Measurements from ENCODE around the gene ANKMY2.
A peak's percentile ranks its signal among the peaks of the same experiment; 100 is the strongest.

The ANKMY2 gene

DNA sequence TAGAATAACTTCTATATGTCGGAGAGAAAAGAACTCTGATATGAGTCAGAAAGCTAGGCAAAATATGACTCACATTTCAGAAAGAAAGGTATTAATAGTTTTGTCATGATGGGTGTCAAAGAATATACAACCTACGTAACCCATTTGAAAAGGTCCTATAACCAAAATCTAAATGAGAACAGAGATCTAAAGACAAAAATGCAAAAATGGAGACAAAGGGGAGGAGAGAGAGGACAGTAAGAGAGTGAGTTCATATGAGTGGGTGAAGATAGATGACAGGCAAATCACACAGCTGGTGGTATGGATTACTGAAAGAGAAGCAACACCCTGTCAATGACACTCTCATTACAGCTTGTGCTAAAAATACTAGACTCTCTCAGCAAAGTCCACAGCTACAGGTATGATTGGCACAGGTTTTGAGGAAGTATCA, 25.6 kb downstream of the ANKMY2 start:
- Histone ChIP-seq H3K23ac (ENCODE audit: low read length in 2 of 2) (no peak overlapping the region), H2AK5ac (ENCODE audit: low read length, severe bottlenecking) (no peak overlapping the region), H3K4me2 (ENCODE audit: low read length, poor library complexity, severe bottlenecking) (no peak overlapping the region), H3K4me3 (ENCODE audit: insufficient read depth in 1 of 2, low read depth in 1 of 2, low read length in 2 of 2) (no peak overlapping the region), H2AFZ (ENCODE audit: low read depth, low read length) (no peak overlapping the region), H2BK12ac (ENCODE audit: low read length in 2 of 2) (no peak overlapping the region), H2BK15ac (ENCODE audit: low read depth, poor library complexity, severe bottlenecking) (no peak overlapping the region), H4K8ac (ENCODE audit: low read length) (no peak overlapping the region), H3K79me1 (replicated peaks; ENCODE audit: low read length, poor library complexity, severe bottlenecking) (peaks cover 7% of the 10 kb centered on the region), H3K18ac (ENCODE audit: low read depth in 1 of 2, low read length in 2 of 2) (no peak overlapping the region), H3K9me3 (ENCODE audit: control insufficient read depth, low read length) (peaks cover 8% of the 10 kb centered on the region), H3K4ac (ENCODE audit: low read depth in 1 of 2, low read length in 2 of 2) (no peak overlapping the region), H3K36me3 (ENCODE audit: control insufficient read depth in 1 of 2, insufficient read depth in 2 of 2, low read depth in 1 of 2, low read length in 2 of 2) (peaks cover 20 to 83% of the 10 kb centered on the region in 2 experiments), H4K91ac (ENCODE audit: low read length) (no peak overlapping the region), H3K14ac (ENCODE audit: low read length in 2 of 2) (no peak overlapping the region), H3K27ac (ENCODE audit: low read length, poor library complexity, severe bottlenecking) (no peak overlapping the region), H3K9ac (ENCODE audit: low read length) (no peak overlapping the region), H2BK120ac (ENCODE audit: low read depth, low read length) (no peak overlapping the region), H3K4me1 (ENCODE audit: control insufficient read depth, insufficient read depth, low read depth, low read length) (no peaks in the 10 kb centered on the region), H3K27me3 (ENCODE audit: control insufficient read depth in 1 of 2, insufficient read depth in 1 of 2, low read length in 2 of 2) (no peaks in the 10 kb centered on the region), H2BK5ac (ENCODE audit: low read depth, low read length, poor library complexity, severe bottlenecking) (no peak overlapping the region)
- no peak for DNase-seq
- WGBS, result no CpG with 5 or more reads among the region's 2 CpGs

DNA sequence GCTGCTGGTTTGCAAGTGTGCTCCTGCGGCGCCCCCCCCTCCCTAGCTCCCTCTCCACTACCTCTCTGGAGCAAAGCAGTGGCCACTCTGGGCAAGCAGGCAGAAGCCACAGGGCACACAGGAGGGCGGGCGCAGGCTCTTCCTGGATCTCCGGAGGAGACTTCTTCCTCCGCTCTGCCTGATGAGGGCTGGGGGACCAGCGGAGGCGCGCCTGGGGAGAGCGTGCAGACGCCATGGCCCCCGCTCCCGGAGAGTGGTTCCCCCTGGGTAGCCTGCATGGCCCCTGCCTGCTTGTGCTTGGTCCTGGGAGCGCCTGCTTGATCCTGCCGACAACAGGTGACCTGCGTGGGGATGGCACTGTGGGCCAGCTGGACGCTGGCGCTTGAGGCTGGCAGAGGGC, 29.0 kb downstream of the ANKMY2 start:
- no peak overlapping the region for H4K91ac ChIP-seq (ENCODE audit: low read length)
- no peak overlapping the region for H2BK120ac ChIP-seq (ENCODE audit: low read depth, low read length)
- DNase-seq, result no peak

DNA sequence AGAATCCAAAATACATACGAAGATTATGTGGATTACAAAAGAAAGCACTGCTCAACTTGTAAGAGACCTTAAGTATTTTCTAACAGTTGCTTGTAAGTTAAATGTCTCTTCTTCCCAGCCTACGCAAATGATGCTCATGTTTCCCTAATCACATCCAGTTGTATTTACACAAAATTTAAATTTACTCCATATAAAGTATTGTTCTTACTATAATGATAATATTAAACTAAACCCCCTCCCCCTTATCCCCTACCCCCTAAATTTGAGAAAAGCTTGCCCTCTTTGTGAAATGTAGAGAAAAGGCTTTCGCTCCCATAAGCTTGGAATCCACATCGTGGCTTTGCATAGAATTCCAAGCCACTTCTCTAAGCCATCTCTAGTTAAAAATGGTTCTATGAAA, 29.4 kb downstream of the ANKMY2 start:
- Histone ChIP-seq H2BK12ac (ENCODE audit: low read length in 2 of 2) (no peak overlapping the region), H3K4me2 (ENCODE audit: low read length, poor library complexity, severe bottlenecking) (no peak overlapping the region), H4K91ac (ENCODE audit: low read length) (no peak overlapping the region), H3K4me1 (ENCODE audit: control insufficient read depth, insufficient read depth, low read depth, low read length) (no peaks in the 10 kb centered on the region), H3K4me3 (ENCODE audit: insufficient read depth in 1 of 2, low read depth in 1 of 2, low read length in 2 of 2) (no peak overlapping the region), H4K8ac (ENCODE audit: low read length) (no peak overlapping the region), H3K27me3 (ENCODE audit: control insufficient read depth in 1 of 2, insufficient read depth in 1 of 2, low read length in 2 of 2) (no peaks in the 10 kb centered on the region), H3K4ac (ENCODE audit: low read depth in 1 of 2, low read length in 2 of 2) (no peak overlapping the region), H2AK5ac (ENCODE audit: low read length, severe bottlenecking) (no peak overlapping the region), H3K9me3 (ENCODE audit: control insufficient read depth, low read length) (peaks cover 8% of the 10 kb centered on the region), H3K23ac (ENCODE audit: low read length in 2 of 2) (no peak overlapping the region), H3K36me3 (ENCODE audit: control insufficient read depth in 1 of 2, insufficient read depth in 2 of 2, low read depth in 1 of 2, low read length in 2 of 2) (peaks cover 17 to 80% of the 10 kb centered on the region in 2 experiments), H3K9ac (ENCODE audit: low read length) (no peak overlapping the region), H2BK120ac (ENCODE audit: low read depth, low read length) (no peak overlapping the region), H3K14ac (ENCODE audit: low read length in 2 of 2) (no peak overlapping the region), H3K18ac (ENCODE audit: low read depth in 1 of 2, low read length in 2 of 2) (no peak overlapping the region), H2BK15ac (ENCODE audit: low read depth, poor library complexity, severe bottlenecking) (no peak overlapping the region), H2BK5ac (ENCODE audit: low read depth, low read length, poor library complexity, severe bottlenecking) (no peak overlapping the region), H2AFZ (ENCODE audit: low read depth, low read length) (no peak overlapping the region), H3K79me1 (replicated peaks; ENCODE audit: low read length, poor library complexity, severe bottlenecking) (peaks cover 7% of the 10 kb centered on the region), H3K27ac (ENCODE audit: low read length, poor library complexity, severe bottlenecking) (no peak overlapping the region)
- DNase-seq, result no peak
- 97% methylated on average over 3 of the region's 4 CpGs for WGBS

More for the DNA sequence above, 29.0 kb downstream of the ANKMY2 start:
- H3K23ac ChIP-seq (ENCODE audit: low read length in 2 of 2), result peak overlapping the region in 1 of 2 experiments; percentile 56
- no peaks in the 10 kb centered on the region for H3K4me1 ChIP-seq (ENCODE audit: control insufficient read depth, insufficient read depth, low read depth, low read length)
- no peak overlapping the region for H2BK15ac ChIP-seq (ENCODE audit: low read depth, poor library complexity, severe bottlenecking)
- peaks cover 8% of the 10 kb centered on the region for H3K9me3 ChIP-seq (ENCODE audit: control insufficient read depth, low read length)
- H2AK5ac ChIP-seq (ENCODE audit: low read length, severe bottlenecking), result no peak overlapping the region
- H3K14ac ChIP-seq (ENCODE audit: low read length in 2 of 2), result no peak overlapping the region
- H3K9ac ChIP-seq (ENCODE audit: low read length), result no peak overlapping the region
- no peak overlapping the region for H3K4ac ChIP-seq (ENCODE audit: low read depth in 1 of 2, low read length in 2 of 2)
- H2BK5ac ChIP-seq (ENCODE audit: low read depth, low read length, poor library complexity, severe bottlenecking), result no peak overlapping the region
- no peak overlapping the region for H2BK12ac ChIP-seq (ENCODE audit: low read length in 2 of 2)
- peaks cover 17 to 82% of the 10 kb centered on the region in 2 experiments for H3K36me3 ChIP-seq (ENCODE audit: control insufficient read depth in 1 of 2, insufficient read depth in 2 of 2, low read depth in 1 of 2, low read length in 2 of 2)
- no peak overlapping the region for H3K18ac ChIP-seq (ENCODE audit: low read depth in 1 of 2, low read length in 2 of 2)
- H3K27me3 ChIP-seq (ENCODE audit: control insufficient read depth in 1 of 2, insufficient read depth in 1 of 2, low read length in 2 of 2), result no peaks in the 10 kb centered on the region
- peaks cover 7% of the 10 kb centered on the region for H3K79me1 ChIP-seq (replicated peaks; ENCODE audit: low read length, poor library complexity, severe bottlenecking)
- no peak overlapping the region for H3K27ac ChIP-seq (ENCODE audit: low read length, poor library complexity, severe bottlenecking)
- 91% methylated on average over 17 of the region's 18 CpGs for WGBS
- no peak overlapping the region for H4K8ac ChIP-seq (ENCODE audit: low read length)
- no peak overlapping the region for H2AFZ ChIP-seq (ENCODE audit: low read depth, low read length)
- H3K4me2 ChIP-seq (ENCODE audit: low read length, poor library complexity, severe bottlenecking), result no peak overlapping the region
- no peak overlapping the region for H3K4me3 ChIP-seq (ENCODE audit: insufficient read depth in 1 of 2, low read depth in 1 of 2, low read length in 2 of 2)

DNA sequence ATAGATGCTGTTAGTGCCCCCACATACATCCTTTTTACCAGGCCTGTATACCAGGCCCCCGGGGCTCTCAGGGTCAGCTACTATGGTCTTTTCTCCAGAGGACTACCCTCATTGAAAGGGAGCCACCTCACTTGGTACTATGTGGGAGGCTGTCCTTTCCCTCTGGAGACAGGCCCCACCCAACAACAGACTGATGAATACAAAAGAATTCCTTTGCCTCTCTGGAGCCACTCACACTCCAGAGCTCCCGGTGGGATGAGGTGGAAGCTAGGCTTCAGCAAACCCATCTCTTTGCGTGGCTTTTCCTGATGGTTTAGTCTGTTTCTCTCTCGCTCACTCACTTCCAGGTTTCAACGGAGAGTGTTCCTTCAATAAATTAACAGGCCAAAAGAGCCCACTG, 30.3 kb downstream of the ANKMY2 start:
- Histone ChIP-seq H3K27ac (ENCODE audit: low read length, poor library complexity, severe bottlenecking) (no peak overlapping the region), H3K9me3 (ENCODE audit: control insufficient read depth, low read length) (peaks cover 6% of the 10 kb centered on the region), H3K4me2 (ENCODE audit: low read length, poor library complexity, severe bottlenecking) (no peak overlapping the region), H2AK5ac (ENCODE audit: low read length, severe bottlenecking) (no peak overlapping the region), H2BK120ac (ENCODE audit: low read depth, low read length) (no peak overlapping the region), H3K9ac (ENCODE audit: low read length) (no peak overlapping the region), H3K36me3 (ENCODE audit: control insufficient read depth in 1 of 2, insufficient read depth in 2 of 2, low read depth in 1 of 2, low read length in 2 of 2) (peaks cover 17 to 80% of the 10 kb centered on the region in 2 experiments), H3K79me1 (replicated peaks; ENCODE audit: low read length, poor library complexity, severe bottlenecking) (peaks cover 7% of the 10 kb centered on the region), H3K4me1 (ENCODE audit: control insufficient read depth, insufficient read depth, low read depth, low read length) (no peaks in the 10 kb centered on the region), H4K8ac (ENCODE audit: low read length) (no peak overlapping the region), H2BK5ac (ENCODE audit: low read depth, low read length, poor library complexity, severe bottlenecking) (no peak overlapping the region), H3K4me3 (ENCODE audit: insufficient read depth in 1 of 2, low read depth in 1 of 2, low read length in 2 of 2) (no peak overlapping the region), H2AFZ (ENCODE audit: low read depth, low read length) (no peak overlapping the region), H2BK15ac (ENCODE audit: low read depth, poor library complexity, severe bottlenecking) (no peak overlapping the region), H3K27me3 (ENCODE audit: control insufficient read depth in 1 of 2, insufficient read depth in 1 of 2, low read length in 2 of 2) (no peaks in the 10 kb centered on the region), H3K14ac (ENCODE audit: low read length in 2 of 2) (no peak overlapping the region), H3K18ac (ENCODE audit: low read depth in 1 of 2, low read length in 2 of 2) (no peak overlapping the region), H3K23ac (ENCODE audit: low read length in 2 of 2) (no peak overlapping the region), H3K4ac (ENCODE audit: low read depth in 1 of 2, low read length in 2 of 2) (no peak overlapping the region), H2BK12ac (ENCODE audit: low read length in 2 of 2) (no peak overlapping the region), H4K91ac (ENCODE audit: low read length) (no peak overlapping the region)
- DNase-seq, result no peak
- 92% methylated on average over 5 of the region's 5 CpGs for WGBS
